GM21423 (cell line): ENCODE results near the gene ALKBH3.

ENCODE experiments used
- ATAC-seq: cut with Tn5 transposase; IDR thresholded peaks from one replicate; pipeline ENCODE4 v1.9.1; 2021; ENCODE audit warnings: mild to moderate bottlenecking, moderate library complexity; ENCODE audit not compliant: unreplicated experiment

ALKBH3 gene

GRCh38 chr11:43936076-43936475 lies 55.4 kb downstream of the ALKBH3 start:
- ATAC-seq, result no peak

- no peak for ATAC-seq
These were observed 57.1 kb downstream of the ALKBH3 start for GRCh38 chr11:43937434-43938411.

GRCh38 chr11:43941257-43941994 lies 60.8 kb downstream of the ALKBH3 start:
- no peak for ATAC-seq

- no peak for ATAC-seq
These were observed 62.2 kb downstream of the ALKBH3 start for GRCh38 chr11:43942662-43943371.

- no peak for ATAC-seq
These were observed 62.8 kb downstream of the ALKBH3 start for GRCh38 chr11:43943372-43943930.

GRCh38 chr11:43943931-43944751 lies 63.5 kb downstream of the ALKBH3 start:
- ATAC-seq, result no peak

- no peak for ATAC-seq
These were observed 64.2 kb downstream of the ALKBH3 start for GRCh38 chr11:43944761-43945311.

GRCh38 chr11:43947003-43947500 lies 66.4 kb downstream of the ALKBH3 start:
- ATAC-seq, result no peak

GRCh38 chr11:43947815-43948214 lies 67.2 kb downstream of the ALKBH3 start:
- no peak for ATAC-seq

GRCh38 chr11:43948341-43949225 lies 68.0 kb downstream of the ALKBH3 start:
- no peak for ATAC-seq

- ATAC-seq, result no peak
These were observed 69.8 kb downstream of the ALKBH3 start for GRCh38 chr11:43950311-43950855.

- ATAC-seq, result no peak
These were observed 70.6 kb downstream of the ALKBH3 start for GRCh38 chr11:43951231-43951630.

GRCh38 chr11:43952020-43952400 lies 71.4 kb downstream of the ALKBH3 start:
- no peak for ATAC-seq

GRCh38 chr11:43952401-43953342 lies 72.0 kb downstream of the ALKBH3 start:
- no peak for ATAC-seq

- no peak for ATAC-seq
These were observed 72.9 kb downstream of the ALKBH3 start for GRCh38 chr11:43953521-43953920.

- ATAC-seq, result no peak
These were observed 73.6 kb downstream of the ALKBH3 start for GRCh38 chr11:43954241-43954640.
